H9 (cell line): Measurements from ENCODE around the gene EGFR. TPM values are rescaled to one million over a fixed set of nuclear protein-coding genes. Genes with fewer than 3 reads are reported as not detected.

Source experiments
- DNase-seq: peaks from one replicate; pipeline ENCODE4 v3.0.0-alpha.2; 2017
- H2AFZ ChIP-seq: one replicate; pipeline ENCODE4 v1.6.1; 2013; ENCODE audit warnings: mild to moderate bottlenecking, low read length, control low read depth, moderate library complexity
- H2AK5ac ChIP-seq: 2 replicates; pipeline ENCODE4 v1.6.1; 2013; ENCODE audit warnings: low read length, control low read depth, mixed read lengths; ENCODE audit not compliant: insufficient read length
- H2BK120ac ChIP-seq: one replicate; pipeline ENCODE4 v1.6.1; 2013; ENCODE audit warnings: low read depth, mild to moderate bottlenecking, low read length, control low read depth, inconsistent platforms; ENCODE audit not compliant: poor library complexity, severe bottlenecking
- H2BK12ac ChIP-seq: 2 replicates; pipeline ENCODE4 v1.6.1; 2013; ENCODE audit warnings: low read length, control low read depth, mixed read lengths, low read depth; ENCODE audit not compliant: insufficient read length
- H2BK15ac ChIP-seq: 2 replicates; pipeline ENCODE4 v1.6.1; 2013; ENCODE audit warnings: low read depth, low read length, control low read depth
- H2BK20ac ChIP-seq: one replicate; pipeline ENCODE4 v1.6.1; 2013; ENCODE audit warnings: low read depth, mild to moderate bottlenecking, low read length, control low read depth, inconsistent platforms; ENCODE audit not compliant: poor library complexity, severe bottlenecking
- H2BK5ac ChIP-seq: 2 replicates; pipeline ENCODE4 v1.6.1; 2013; ENCODE audit warnings: low read length, control low read depth, mixed read lengths; ENCODE audit not compliant: insufficient read length
- H3K14ac ChIP-seq: 2 replicates; pipeline ENCODE4 v1.6.1; 2013; ENCODE audit warnings: low read length, control low read depth; ENCODE audit not compliant: insufficient read depth
- H3K18ac ChIP-seq: 2 replicates; pipeline ENCODE4 v1.6.1; 2013; ENCODE audit warnings: low read depth, mild to moderate bottlenecking, mixed read lengths, low read length, control low read depth; ENCODE audit not compliant: insufficient read length
- H3K23ac ChIP-seq: 2 replicates; pipeline ENCODE4 v1.6.1; 2013; ENCODE audit warnings: low read length, control low read depth, mixed read lengths, low read depth; ENCODE audit not compliant: insufficient read length
- H3K23me2 ChIP-seq: 2 replicates; pipeline ENCODE4 v1.6.1; 2013; ENCODE audit warnings: low read depth, mild to moderate bottlenecking, mixed read lengths, low read length, control low read depth; ENCODE audit not compliant: insufficient read length, poor library complexity, severe bottlenecking
- H3K27ac ChIP-seq: 2 replicates; pipeline ENCODE4 v1.5.1; 2013; ENCODE audit warnings: low read length, control low read depth, mixed read lengths, low read depth; ENCODE audit not compliant: insufficient read length
- H3K27me3 ChIP-seq: 2 replicates; pipeline ENCODE4 v1.6.1; 2013; ENCODE audit warnings: low read length, control low read depth, inconsistent platforms; ENCODE audit not compliant: insufficient read depth
- H3K4ac ChIP-seq: 2 replicates; pipeline ENCODE4 v1.6.1; 2013; ENCODE audit warnings: low read depth, mild to moderate bottlenecking, control low read depth, inconsistent platforms, low read length, moderate library complexity
- H3K4me1 ChIP-seq: 2 replicates; pipeline ENCODE4 v1.6.1; 2013; ENCODE audit warnings: low read length, control low read depth, inconsistent platforms; ENCODE audit not compliant: insufficient read depth
- H3K4me2 ChIP-seq: 2 replicates; pipeline ENCODE4 v1.6.1; 2013; ENCODE audit warnings: low read length, control low read depth, mixed read lengths; ENCODE audit not compliant: insufficient read length, insufficient read depth
- H3K56ac ChIP-seq: 2 replicates; pipeline ENCODE4 v1.6.1; 2013; ENCODE audit warnings: low read depth, mild to moderate bottlenecking, mixed read lengths, low read length, control low read depth; ENCODE audit not compliant: insufficient read length
- H3K79me1 ChIP-seq: 2 replicates; pipeline ENCODE4 v1.6.1; 2013; ENCODE audit warnings: low read depth, mild to moderate bottlenecking, moderate library complexity, low read length, control low read depth, inconsistent platforms; ENCODE audit not compliant: insufficient read depth, poor library complexity, severe bottlenecking
- H3K79me2 ChIP-seq: 2 replicates; pipeline ENCODE4 v1.6.1; 2013; ENCODE audit warnings: low read length, control low read depth, inconsistent platforms; ENCODE audit not compliant: insufficient read depth
- H3K9ac ChIP-seq: 2 replicates; pipeline ENCODE4 v1.6.1; 2013; ENCODE audit warnings: low read length, control low read depth, mixed read lengths; ENCODE audit not compliant: insufficient read length; ENCODE audit errors: extremely low read depth
- H3K9me3 ChIP-seq: one replicate; pipeline ENCODE4 v1.6.1; 2013; ENCODE audit warnings: low read depth, low read length, inconsistent platforms; ENCODE audit not compliant: control insufficient read depth
- H3T11ph ChIP-seq: one replicate; pipeline ENCODE4 v1.6.1; 2013; ENCODE audit warnings: mild to moderate bottlenecking, low read length, control low read depth, inconsistent platforms
- H4K20me1 ChIP-seq: one replicate; pipeline ENCODE4 v1.6.1; 2013; ENCODE audit not compliant: control insufficient read depth, insufficient read length, insufficient read depth
- H4K5ac ChIP-seq: 2 replicates; pipeline ENCODE4 v1.6.1; 2013; ENCODE audit warnings: low read depth, mild to moderate bottlenecking, mixed read lengths, low read length, control low read depth; ENCODE audit not compliant: insufficient read length
- H4K8ac ChIP-seq: replicated peaks from 2 replicates; pipeline ENCODE4 v1.6.1; 2013; ENCODE audit warnings: low read length, control low read depth, mixed read lengths, low read depth; ENCODE audit not compliant: insufficient read length
- H4K91ac ChIP-seq: 2 replicates; pipeline ENCODE4 v1.6.1; 2013; ENCODE audit warnings: low read depth, mild to moderate bottlenecking, moderate library complexity, mixed read lengths, low read length, control low read depth; ENCODE audit not compliant: insufficient read length
- H3K27ac Mint-ChIP-seq, 3 experiments: 2 replicates in 2 of 3; 3 replicates in 1 of 3; pipeline ENCODE4 v1.8.0; 2020 to 2021; ENCODE audit warnings: mixed read lengths in 3 of 3, mild to moderate bottlenecking in 1 of 3, moderate library complexity in 1 of 3
- H3K27me3 Mint-ChIP-seq: 2 replicates; pipeline ENCODE4 v1.8.0; 2021; ENCODE audit warnings: low read depth, mild to moderate bottlenecking, moderate library complexity, mixed read lengths
- H3K36me3 Mint-ChIP-seq, 3 experiments: 2 replicates in 2 of 3; 3 replicates in 1 of 3; pipeline ENCODE4 v1.8.0; 2020 to 2021; ENCODE audit warnings: low read depth in 3 of 3, mixed read lengths in 3 of 3; ENCODE audit not compliant: insufficient read depth in 1 of 3
- H3K4me1 Mint-ChIP-seq, 2 experiments: 2 replicates each; pipeline ENCODE4 v1.8.0; 2020; ENCODE audit warnings: mixed read lengths in 2 of 2
- H3K4me3 Mint-ChIP-seq, 2 experiments: 2 replicates in 1 of 2; 3 replicates in 1 of 2; pipeline ENCODE4 v1.8.0; 2020 to 2021; ENCODE audit warnings: mild to moderate bottlenecking in 2 of 2, mixed read lengths in 2 of 2, moderate library complexity in 1 of 2
- H3K9me3 Mint-ChIP-seq, 2 experiments: 2 replicates in 1 of 2; 3 replicates in 1 of 2; pipeline ENCODE4 v1.8.0; 2020; ENCODE audit warnings: mild to moderate bottlenecking in 2 of 2, mixed read lengths in 2 of 2, moderate library complexity in 1 of 2
- CTCF ChIP-seq: fragments of 200-600 bp; sonication (generic); conservative IDR thresholded peaks from 3 replicates; pipeline ENCODE4 v1.8.0; 2021; ENCODE audit warnings: antibody characterized with exemption, mild to moderate bottlenecking
- WGBS: extraction: QIAGEN DNeasy Blood & Tissue Kit; methylation state at CpG from one replicate; pipeline ENCODE4 v1.1.7; 2013; ENCODE audit warnings: missing lambda C conversion rate, low lambda C conversion rate, mixed read lengths; ENCODE audit not compliant: insufficient read length; ENCODE audit errors: extremely low coverage; 5-methylcytosine and 5-hydroxymethylcytosine counted together
- total RNA-seq: library from RNA; stranded (reverse); gene quantifications from 2 replicates; pipeline ENCODE4 v1.2.1, GENCODE V29; 2021

Gene EGFR
- total RNA-seq, 1 experiment from 2014 or later, result 3.3 TPM

- Histone ChIP-seq H3K9me3 (no peaks in the 10 kb centered on the region), H2AK5ac (no peak overlapping the region), H2BK5ac (no peak overlapping the region), H3K23me2 (no peaks in the 10 kb centered on the region), H3K18ac (no peak overlapping the region), H3K27ac (no peak overlapping the region), H3K4me1 (no peaks in the 10 kb centered on the region), H3K23ac (no peak overlapping the region), H3K9ac (no peak overlapping the region), H4K8ac (no peak overlapping the region), H3K56ac (no peak overlapping the region), H3K4me2 (no peak overlapping the region), H2BK15ac (no peak overlapping the region), H2BK20ac (no peak overlapping the region), H2AFZ (no peak overlapping the region), H4K20me1 (no peaks in the 10 kb centered on the region), H2BK120ac (no peak overlapping the region), H2BK12ac (no peak overlapping the region), H4K5ac (no peak overlapping the region), H3K27me3 (no peaks in the 10 kb centered on the region; the same call in 1 of the 2 replicates), H3K14ac (no peak overlapping the region), H3K4ac (no peak overlapping the region), H3K79me1 (no peaks in the 10 kb centered on the region), H3T11ph (no peak overlapping the region), H3K79me2 (no peaks in the 10 kb centered on the region), H4K91ac (no peak overlapping the region)
- DNase-seq, result no peak
- Mint-ChIP-seq H3K27me3 (no peaks in the 10 kb centered on the region; the same call in 1 of the 2 replicates), H3K27ac (no peak overlapping the region), H3K36me3 (no peaks in the 10 kb centered on the region; a peak in 1 of 7 replicates), H3K9me3 (no peaks in the 10 kb centered on the region), H3K4me3 (no peak overlapping the region), H3K4me1 (peaks cover 2 to 3% of the 10 kb centered on the region in 2 experiments; a peak in 3 of 4 replicates)
- TF ChIP-seq CTCF, result no peak
- WGBS, result no CpG with 5 or more reads among the region's 1 CpG
These were observed 130.2 kb downstream of the EGFR start for GRCh38 chr7:55149001-55149400.
